Endothelial cell of umbilical vein (primary cell): Measurements from ENCODE around the gene UBE3D. TPM values are rescaled to one million over a fixed set of nuclear protein-coding genes. Genes with fewer than 3 reads are reported as not detected.

Experiments
- BruUV-seq: library from RNA; stranded (reverse); fragments of 400-500 nt; replicated peaks from 2 replicates; lab custom pipeline; 2021; lab: Mats Ljungman, UMichigan
- CTCF ChIA-PET: fragments of 300-600, 350-600 bp; sonication (Branson Sonifier 250); formaldehyde crosslinking; loops from one replicate; lab custom pipeline; 2021; ENCODE audit warnings: antibody characterized with exemption, inconsistent platforms; lab: Charles Lee
- POLR2A ChIA-PET: fragments of 300-600, 350-600 bp; sonication (Branson Sonifier 250); formaldehyde crosslinking; loops from one replicate; lab custom pipeline; 2021; ENCODE audit warnings: antibody characterized with exemption, inconsistent platforms; lab: Charles Lee
- DNase-seq: peaks from one replicate; pipeline ENCODE4 v3.0.0-alpha.2; 2011; ENCODE audit warnings: low read depth, low spot score
- FAIRE-seq: peaks from 2 replicates; lab custom pipeline; 2011; peaks lifted over from hg19 to GRCh38; lab: Jason Lieb, UNC
- H2AFZ ChIP-seq: 2 replicates; pipeline ENCODE4 v1.6.0; 2012; ENCODE audit warnings: low read depth, low read length, control low read depth, inconsistent platforms
- H3K27ac ChIP-seq: 2 replicates; pipeline ENCODE4 v1.5.1; 2011; ENCODE audit warnings: low read depth, mild to moderate bottlenecking, control low read depth, low read length, moderate library complexity; ENCODE audit not compliant: insufficient read depth
- H3K27me3 ChIP-seq, 2 experiments: 2 replicates each; pipeline versions ENCODE4 v1.6.0 to v1.6.1; 2011; ENCODE audit warnings: low read length in 2 of 2, mixed read lengths in 1 of 2; ENCODE audit not compliant: control insufficient read depth in 2 of 2, insufficient read depth in 2 of 2
- H3K36me3 ChIP-seq, 2 experiments: 2 replicates in 1 of 2; 3 replicates in 1 of 2; pipeline ENCODE4 v1.5.1; 2011; ENCODE audit warnings: low read length in 2 of 2, mild to moderate bottlenecking in 1 of 2, moderate library complexity in 1 of 2; ENCODE audit not compliant: control insufficient read depth in 2 of 2, insufficient read depth in 2 of 2; ENCODE audit errors: extremely low read depth in 1 of 2
- H3K4me1 ChIP-seq: 3 replicates; pipeline ENCODE4 v1.5.1; 2011; ENCODE audit warnings: mild to moderate bottlenecking, low read length; ENCODE audit not compliant: control insufficient read depth, insufficient read depth; ENCODE audit errors: extremely low read depth
- H3K4me2 ChIP-seq: 2 replicates; pipeline ENCODE4 v1.6.1; 2011; ENCODE audit warnings: low read length, control low read depth, mixed read lengths; ENCODE audit not compliant: insufficient read depth
- H3K4me3 ChIP-seq, 3 experiments: fragments of 200-600 bp in 1 of 3; sonication (generic), shearing (Covaris generic) in 1 of 3; replicated peaks in 1 of 3; 2 replicates each; pipeline ENCODE4 v1.5.1; 2011 to 2016; ENCODE audit warnings: control low read depth in 3 of 3, low read length in 3 of 3, mild to moderate bottlenecking in 2 of 3, inconsistent platforms in 1 of 3, low read depth in 1 of 3, moderate library complexity in 1 of 3; ENCODE audit not compliant: insufficient read depth in 1 of 3
- H3K79me2 ChIP-seq: 2 replicates; pipeline ENCODE4 v1.6.0; 2012; ENCODE audit warnings: low read length, inconsistent platforms; ENCODE audit not compliant: control insufficient read depth, insufficient read depth
- H3K9ac ChIP-seq: replicated peaks from 2 replicates; pipeline ENCODE3; 2011; ENCODE audit warnings: low read length, control low read depth; ENCODE audit not compliant: insufficient read depth; ENCODE audit errors: extremely low read depth
- H3K9me1 ChIP-seq: replicated peaks from 3 replicates; pipeline ENCODE4 v1.6.0; 2011; ENCODE audit warnings: mild to moderate bottlenecking, low read length; ENCODE audit not compliant: control insufficient read depth, insufficient read depth; ENCODE audit errors: extremely low read depth
- H3K9me3 ChIP-seq: replicated peaks from 2 replicates; pipeline ENCODE4 v1.5.1; 2012; ENCODE audit warnings: low read length, inconsistent platforms; ENCODE audit not compliant: control insufficient read depth, insufficient read depth
- H4K20me1 ChIP-seq: replicated peaks from 2 replicates; pipeline ENCODE3; 2011; ENCODE audit warnings: mild to moderate bottlenecking, low read length; ENCODE audit not compliant: control insufficient read depth, insufficient read depth; ENCODE audit errors: extremely low read depth
- EZH2 ChIP-seq: IDR thresholded peaks from 2 replicates; pipeline ENCODE4 v1.6.1; 2012; ENCODE audit warnings: borderline replicate concordance, low read depth, mild to moderate bottlenecking, moderate library complexity, low read length, inconsistent platforms; ENCODE audit not compliant: severe bottlenecking
- FOS ChIP-seq: IDR thresholded peaks from 2 replicates; pipeline ENCODE4 v1.6.1; 2011; ENCODE audit warnings: mild to moderate bottlenecking, low read length, moderate library complexity, borderline replicate concordance; ENCODE audit not compliant: insufficient read depth
- GATA2 ChIP-seq: IDR thresholded peaks from 2 replicates; pipeline ENCODE4 v1.7.0; 2011; ENCODE audit warnings: low read depth, mild to moderate bottlenecking, moderate library complexity, mixed read lengths, low read length; ENCODE audit not compliant: insufficient read length, insufficient read depth
- JUN ChIP-seq: IDR thresholded peaks from 2 replicates; pipeline ENCODE4 v1.6.1; 2011; ENCODE audit warnings: borderline replicate concordance, low read depth; ENCODE audit not compliant: insufficient read length, insufficient read depth
- MAX ChIP-seq: IDR thresholded peaks from 2 replicates; pipeline ENCODE4 v1.6.1; 2011; ENCODE audit not compliant: insufficient read depth, insufficient read length
- MYC ChIP-seq: IDR thresholded peaks from one replicate; pipeline ENCODE4 v1.6.1; 2011; ENCODE audit warnings: mild to moderate bottlenecking, low read depth, low read length
- POLR2A ChIP-seq: IDR thresholded peaks from 2 replicates; pipeline ENCODE4 v1.6.1; 2012; ENCODE audit warnings: low read depth, mild to moderate bottlenecking, control low read depth, low read length
- POLR2AphosphoS5 ChIP-seq: IDR thresholded peaks from 2 replicates; pipeline ENCODE4 v1.6.1; 2012; ENCODE audit warnings: low read depth, mild to moderate bottlenecking, control low read depth, low read length, moderate library complexity; ENCODE audit not compliant: insufficient read depth
- dilution Hi-C: fragments of 300-500 bp; cut with MboI; formaldehyde crosslinking; loops from one replicate; pipeline ENCODE4 v1.15.0; 2019; ENCODE audit warnings: low sequenced_read_pairs; ENCODE audit not compliant: extremely low pct_ligation_motif_present
- intact Hi-C: fragments of 100-400 bp; cut with micrococcal nuclease; formaldehyde crosslinking; loops from one replicate; pipeline ENCODE4 v1.10.0; 2022
- polyA plus RNA-seq, 4 experiments: library from polyadenylated mRNA; depleted of rRNA in 3 of 4; stranded (reverse) in 3 of 4; unstranded in 1 of 4; fragments of >200 nt; gene quantifications; 2 replicates each; pipeline versions ENCODE4 v1.2.1 to v1.2.3, GENCODE V29; 2011 to 2012; ENCODE audit warnings: missing spikeins in 1 of 4
- total RNA-seq: library from RNA; stranded (reverse); gene quantifications from 2 replicates; pipeline ENCODE4 v1.2.3, GENCODE V29; 2021
- TF ChIP-seq, protein P1 (sequence below), 2 donors: IDR thresholded peaks; 1 replicate in 1 of 2; 2 replicates in 1 of 2; pipeline ENCODE4 v1.5.1; 2011; ENCODE audit warnings: low read length in 2 of 2, mild to moderate bottlenecking in 2 of 2, moderate library complexity in 2 of 2, control low read depth in 1 of 2, inconsistent platforms in 1 of 2, low read depth in 1 of 2; ENCODE audit not compliant: insufficient read depth in 1 of 2; ENCODE audit errors: extremely low read depth in 1 of 2

UBE3D gene
- total and polyA plus RNA-seq, 2 donors (not counting 3 experiments of a cell fraction or from before 2014, with no cell fraction given), result 1.9 to 6.2 TPM

DNA sequence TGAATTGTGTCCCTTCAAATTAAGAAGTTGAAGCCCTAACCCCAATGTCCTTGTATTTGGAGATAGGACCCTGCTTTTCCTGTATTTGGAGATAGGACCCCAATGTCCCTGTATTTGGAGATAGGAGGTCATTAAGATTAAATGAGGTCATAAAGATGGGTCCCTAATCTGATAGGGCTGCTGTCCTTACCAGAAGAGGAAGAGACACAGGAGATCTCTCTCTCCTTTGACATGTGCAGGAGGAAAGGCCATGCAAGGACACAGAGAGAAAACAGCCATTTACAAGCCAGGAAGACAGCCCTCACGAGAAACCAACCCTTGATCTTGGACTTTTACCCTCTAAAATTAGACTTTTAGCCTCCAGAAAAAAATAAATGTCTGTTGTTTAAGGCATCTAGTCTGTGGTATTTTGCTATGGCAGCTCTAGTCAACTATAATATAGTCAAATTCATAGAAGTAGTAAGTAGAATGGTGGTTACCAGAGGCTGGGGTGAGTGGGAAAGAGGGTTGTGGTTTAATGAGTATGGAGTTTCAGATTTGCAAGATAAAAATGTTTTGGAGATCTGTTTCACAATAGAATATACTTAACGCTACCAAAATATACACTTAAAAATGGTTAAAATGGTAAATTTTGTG is 59.3 kb downstream of the UBE3D start:
- Histone ChIP-seq H4K20me1 (no peaks in the 10 kb centered on the region), H3K4me3 (no peak overlapping the region), H3K27me3 (no peaks in the 10 kb centered on the region), H3K79me2 (no peaks in the 10 kb centered on the region), H3K9me1 (no peaks in the 10 kb centered on the region), H3K9me3 (no peaks in the 10 kb centered on the region), H3K9ac (no peak overlapping the region), H3K36me3 (no peaks in the 10 kb centered on the region), H3K4me2 (no peak overlapping the region), H3K4me1 (no peaks in the 10 kb centered on the region), H2AFZ (no peak overlapping the region), H3K27ac (no peak overlapping the region)
- TF ChIP-seq EZH2 (no peak), POLR2AphosphoS5 (no peak), MAX (no peak)
- no peak for FAIRE-seq
- CTCF ChIA-PET, result no interaction called here
- no TSS peak for BruUV-seq
- POLR2A ChIA-PET, result no interaction called here
- dilution Hi-C loops (no loop called here), intact Hi-C loops (no loop called here)
- DNase-seq, result no peak

GRCh38 chr6:82996156-82996555 is 69.5 kb downstream of the UBE3D start:
- H3K27me3 ChIP-seq, result no peaks in the 10 kb centered on the region
- H3K9me1 ChIP-seq, result no peaks in the 10 kb centered on the region
- no TSS peak for BruUV-seq
- POLR2A ChIA-PET, result no interaction called here
- dilution Hi-C loops (no loop called here), intact Hi-C loops (no loop called here)
- FAIRE-seq, result no peak
- H3K4me3 ChIP-seq, result no peak overlapping the region
- no peak overlapping the region for H2AFZ ChIP-seq
- no peaks in the 10 kb centered on the region for H3K36me3 ChIP-seq
- no peaks in the 10 kb centered on the region for H3K79me2 ChIP-seq
- no peak for DNase-seq
- no peaks in the 10 kb centered on the region for H3K9me3 ChIP-seq
- H3K4me2 ChIP-seq, result no peak overlapping the region
- H4K20me1 ChIP-seq, result no peaks in the 10 kb centered on the region
- H3K9ac ChIP-seq, result no peak overlapping the region
- no peaks in the 10 kb centered on the region for H3K4me1 ChIP-seq
- TF ChIP-seq FOS (no peak), EZH2 (no peak), JUN (no peak), MAX (no peak), POLR2AphosphoS5 (no peak), POLR2A (no peak), GATA2 (no peak), MYC (no peak)
- TF ChIP-seq, protein P1, sequence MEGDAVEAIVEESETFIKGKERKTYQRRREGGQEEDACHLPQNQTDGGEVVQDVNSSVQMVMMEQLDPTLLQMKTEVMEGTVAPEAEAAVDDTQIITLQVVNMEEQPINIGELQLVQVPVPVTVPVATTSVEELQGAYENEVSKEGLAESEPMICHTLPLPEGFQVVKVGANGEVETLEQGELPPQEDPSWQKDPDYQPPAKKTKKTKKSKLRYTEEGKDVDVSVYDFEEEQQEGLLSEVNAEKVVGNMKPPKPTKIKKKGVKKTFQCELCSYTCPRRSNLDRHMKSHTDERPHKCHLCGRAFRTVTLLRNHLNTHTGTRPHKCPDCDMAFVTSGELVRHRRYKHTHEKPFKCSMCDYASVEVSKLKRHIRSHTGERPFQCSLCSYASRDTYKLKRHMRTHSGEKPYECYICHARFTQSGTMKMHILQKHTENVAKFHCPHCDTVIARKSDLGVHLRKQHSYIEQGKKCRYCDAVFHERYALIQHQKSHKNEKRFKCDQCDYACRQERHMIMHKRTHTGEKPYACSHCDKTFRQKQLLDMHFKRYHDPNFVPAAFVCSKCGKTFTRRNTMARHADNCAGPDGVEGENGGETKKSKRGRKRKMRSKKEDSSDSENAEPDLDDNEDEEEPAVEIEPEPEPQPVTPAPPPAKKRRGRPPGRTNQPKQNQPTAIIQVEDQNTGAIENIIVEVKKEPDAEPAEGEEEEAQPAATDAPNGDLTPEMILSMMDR (IDR thresholded peaks at IDR 0.05; ENCODE audit: extremely low read depth in 1 of 2, insufficient read depth in 1 of 2, low read depth in 1 of 2, low read length in 2 of 2), result no peak
- CTCF ChIA-PET, result no interaction called here
- H3K27ac ChIP-seq, result no peak overlapping the region
